Hepatocyte (in vitro differentiated cells): Measurements from ENCODE around the gene MMP26. TPM values are rescaled to one million over a fixed set of nuclear protein-coding genes. Genes with fewer than 3 reads are reported as not detected.

Experiments
- polyA plus RNA-seq: library from polyadenylated mRNA; unstranded; fragments of >200 nt; fragmentation: Nextera tagmentation; extraction: Ambion mirVana; gene quantifications from 2 replicates; pipeline ENCODE4 v1.2.1, GENCODE V29; 2016
- total RNA-seq: library from RNA; depleted of rRNA; stranded (reverse); fragments of >200 nt; gene quantifications from 2 replicates; pipeline ENCODE4 v1.2.3, GENCODE V29; 2014

Gene MMP26
- total and polyA plus RNA-seq, 2 experiments from 2014 or later: not detected

Other genes with a start within 250 kb of the MMP26 start
- 0.04 and 0.07 TPM in 2 replicates for gene OR52K1, start 222.1 kb upstream of the MMP26 start, total RNA-seq
- not detected in 2 replicates for gene OR52K1, start 222.1 kb upstream of the MMP26 start, polyA plus RNA-seq
- gene OR52M1, start 159.6 kb upstream of the MMP26 start, total RNA-seq: 0.27 TPM in 1 of 2 replicates, not detected in the other
- not detected in 2 replicates for gene OR52M1, start 159.6 kb upstream of the MMP26 start, polyA plus RNA-seq
- gene OR52I2, start 123.0 kb upstream of the MMP26 start, total RNA-seq: not detected in 2 replicates
- gene OR52I2, start 123.0 kb upstream of the MMP26 start, polyA plus RNA-seq: not detected in 2 replicates
- gene OR52I1, start 110.7 kb upstream of the MMP26 start, total RNA-seq: not detected in 2 replicates
- not detected in 2 replicates for gene OR52I1, start 110.7 kb upstream of the MMP26 start, polyA plus RNA-seq
- gene TRIM68, start 96.6 kb upstream of the MMP26 start, total RNA-seq: 16.1 and 19.8 TPM in 2 replicates
- 5.9 and 8.3 TPM in 2 replicates for gene TRIM68, start 96.6 kb upstream of the MMP26 start, polyA plus RNA-seq
- not detected in 2 replicates for gene OR51D1, start 67.3 kb upstream of the MMP26 start, total RNA-seq
- not detected in 2 replicates for gene OR51D1, start 67.3 kb upstream of the MMP26 start, polyA plus RNA-seq
- gene OR51E1, start 60.8 kb upstream of the MMP26 start, total RNA-seq: 1.2 and 1.3 TPM in 2 replicates
- gene OR51E1, start 60.8 kb upstream of the MMP26 start, polyA plus RNA-seq: 0.92 and 2.2 TPM in 2 replicates
- gene OR51E2, start 6.9 kb upstream of the MMP26 start, total RNA-seq: 0.28 and 0.30 TPM in 2 replicates
- 0.43 and 0.57 TPM in 2 replicates for gene OR51E2, start 6.9 kb upstream of the MMP26 start, polyA plus RNA-seq
- gene OR51F1, start 65.2 kb downstream of the MMP26 start, total RNA-seq: not detected in 2 replicates
- not detected in 2 replicates for gene OR51F1, start 65.2 kb downstream of the MMP26 start, polyA plus RNA-seq
- gene OR52R1, start 99.6 kb downstream of the MMP26 start, total RNA-seq: not detected in 2 replicates
- not detected in 2 replicates for gene OR52R1, start 99.6 kb downstream of the MMP26 start, polyA plus RNA-seq
- gene OR51F2, start 116.5 kb downstream of the MMP26 start, total RNA-seq: not detected in 2 replicates
- not detected in 2 replicates for gene OR51F2, start 116.5 kb downstream of the MMP26 start, polyA plus RNA-seq
- not detected in 2 replicates for gene OR51S1, start 144.4 kb downstream of the MMP26 start, total RNA-seq
- not detected in 2 replicates for gene OR51S1, start 144.4 kb downstream of the MMP26 start, polyA plus RNA-seq
- gene OR51T1, start 177.1 kb downstream of the MMP26 start, total RNA-seq: not detected in 2 replicates
- gene OR51T1, start 177.1 kb downstream of the MMP26 start, polyA plus RNA-seq: not detected in 2 replicates
- gene OR51A7, start 199.0 kb downstream of the MMP26 start, total RNA-seq: not detected in 2 replicates
- not detected in 2 replicates for gene OR51A7, start 199.0 kb downstream of the MMP26 start, polyA plus RNA-seq
- not detected in 2 replicates for gene OR51G2, start 214.6 kb downstream of the MMP26 start, total RNA-seq
- not detected in 2 replicates for gene OR51G2, start 214.6 kb downstream of the MMP26 start, polyA plus RNA-seq
- gene OR51G1, start 219.6 kb downstream of the MMP26 start, total RNA-seq: not detected in 2 replicates
- not detected in 2 replicates for gene OR51G1, start 219.6 kb downstream of the MMP26 start, polyA plus RNA-seq
- gene OR51A4, start 242.8 kb downstream of the MMP26 start, total RNA-seq: not detected in 2 replicates
- gene OR51A4, start 242.8 kb downstream of the MMP26 start, polyA plus RNA-seq: not detected in 2 replicates